Measurements from ENCODE around the gene C6orf120. TPM values are rescaled to one million over a fixed set of nuclear protein-coding genes. Genes with fewer than 3 reads are reported as not detected.
A peak's percentile ranks its signal among the peaks of the same experiment; 100 is the strongest.

C6orf120 gene
- total and polyA plus RNA-seq, 9 of the 15 experiments (the other 6 are each of a cell fraction or from before 2014, with no cell fraction given) = 7.7 to 44.9 (median 34.8) TPM

DNA sequence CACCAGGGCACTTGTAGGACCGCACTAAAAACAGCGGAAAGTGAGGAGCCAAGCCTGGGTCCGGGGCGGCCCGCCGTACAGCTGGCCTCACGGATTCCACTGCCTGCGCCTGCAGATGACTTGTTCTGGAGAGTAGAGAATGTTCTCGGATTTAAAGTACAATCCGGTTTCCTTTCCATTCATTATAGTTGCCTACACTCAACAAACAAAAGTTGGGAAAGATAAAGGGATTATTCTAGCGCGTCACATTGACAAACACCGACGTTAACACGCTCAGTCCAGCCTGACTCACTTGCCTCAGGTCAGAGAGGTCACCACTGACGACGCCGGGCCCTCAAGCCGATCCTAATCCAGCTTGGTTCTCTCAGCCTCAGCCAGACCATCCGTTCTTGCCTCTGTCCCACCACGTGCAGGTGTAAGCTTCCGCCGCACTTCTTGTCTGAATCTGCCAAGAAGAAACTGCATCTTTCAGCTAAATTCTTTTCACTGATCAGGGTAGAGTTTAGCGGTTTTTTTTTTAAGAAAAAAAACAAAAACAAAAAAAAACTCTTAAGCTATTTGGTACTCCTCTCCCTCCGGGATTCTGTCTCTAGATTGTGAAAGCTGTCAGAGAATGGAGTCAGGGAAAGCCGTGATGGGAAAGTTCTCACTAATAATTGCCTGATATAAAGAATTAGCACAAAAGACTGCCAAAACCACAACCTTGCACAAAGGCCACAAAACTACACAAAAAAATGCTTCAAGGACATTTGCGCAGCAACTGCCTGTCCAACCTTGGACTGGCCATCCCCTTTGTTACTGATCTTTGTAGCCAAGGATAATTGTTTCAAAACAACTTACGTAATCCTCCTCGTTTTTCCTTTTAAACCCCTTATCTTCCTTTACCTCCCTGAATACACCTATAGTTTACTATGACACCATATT, 23.5 kb downstream of the C6orf120 start (continued):
- TF ChIP-seq HBP1 (CRISPR knock-in tag; IDR thresholded peaks at IDR 0.05) (no peak), GATA2 (CRISPR knock-in tag; IDR thresholded peaks at IDR 0.05) (peak; percentile 35; the same call in 1 of the 2 replicates), ZNF347 (CRISPR knock-in tag; IDR thresholded peaks at IDR 0.05; ENCODE audit: low read depth) (no peak), SIN3A (IDR thresholded peaks at IDR 0.05; ENCODE audit: borderline replicate concordance in 2 of 2, control insufficient read depth in 1 of 2, low read depth in 2 of 2, low read length in 2 of 2) (no peak), ZNF124 (CRISPR knock-in tag; IDR thresholded peaks at IDR 0.05) (no peak), RBM15 (IDR thresholded peaks at IDR 0.05; ENCODE audit: insufficient read depth, low read length) (no peak), SAP30 (IDR thresholded peaks at IDR 0.05; ENCODE audit: borderline replicate concordance, insufficient read depth, low read depth, low read length, poor library complexity, severe bottlenecking) (no peak), SREBF2 (CRISPR knock-in tag; IDR thresholded peaks at IDR 0.05) (no peak), SIX5 (IDR thresholded peaks at IDR 0.05; ENCODE audit: borderline replicate concordance in 1 of 2, insufficient read depth in 1 of 2, low read depth in 1 of 2, low read length in 2 of 2) (no peak), ZNF282 (CRISPR knock-in tag; IDR thresholded peaks at IDR 0.05) (no peak), ZNF408 (CRISPR knock-in tag; IDR thresholded peaks at IDR 0.05; ENCODE audit: low read depth) (no peak), NR2F6 (CRISPR knock-in tag; IDR thresholded peaks at IDR 0.05) (no peak), HDAC8 (tag; IDR thresholded peaks at IDR 0.05) (peak; percentile 9; the same call in 1 of the 2 replicates), ZNF253 (CRISPR knock-in tag; conservative IDR thresholded peaks at IDR 0.05) (no peak), STAT5A (IDR thresholded peaks at IDR 0.05; ENCODE audit: borderline replicate concordance, low read length) (no peak)
- TF ChIP-seq, protein P1, sequence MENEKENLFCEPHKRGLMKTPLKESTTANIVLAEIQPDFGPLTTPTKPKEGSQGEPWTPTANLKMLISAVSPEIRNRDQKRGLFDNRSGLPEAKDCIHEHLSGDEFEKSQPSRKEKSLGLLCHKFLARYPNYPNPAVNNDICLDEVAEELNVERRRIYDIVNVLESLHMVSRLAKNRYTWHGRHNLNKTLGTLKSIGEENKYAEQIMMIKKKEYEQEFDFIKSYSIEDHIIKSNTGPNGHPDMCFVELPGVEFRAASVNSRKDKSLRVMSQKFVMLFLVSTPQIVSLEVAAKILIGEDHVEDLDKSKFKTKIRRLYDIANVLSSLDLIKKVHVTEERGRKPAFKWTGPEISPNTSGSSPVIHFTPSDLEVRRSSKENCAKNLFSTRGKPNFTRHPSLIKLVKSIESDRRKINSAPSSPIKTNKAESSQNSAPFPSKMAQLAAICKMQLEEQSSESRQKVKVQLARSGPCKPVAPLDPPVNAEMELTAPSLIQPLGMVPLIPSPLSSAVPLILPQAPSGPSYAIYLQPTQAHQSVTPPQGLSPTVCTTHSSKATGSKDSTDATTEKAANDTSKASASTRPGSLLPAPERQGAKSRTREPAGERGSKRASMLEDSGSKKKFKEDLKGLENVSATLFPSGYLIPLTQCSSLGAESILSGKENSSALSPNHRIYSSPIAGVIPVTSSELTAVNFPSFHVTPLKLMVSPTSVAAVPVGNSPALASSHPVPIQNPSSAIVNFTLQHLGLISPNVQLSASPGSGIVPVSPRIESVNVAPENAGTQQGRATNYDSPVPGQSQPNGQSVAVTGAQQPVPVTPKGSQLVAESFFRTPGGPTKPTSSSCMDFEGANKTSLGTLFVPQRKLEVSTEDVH (IDR thresholded peaks at IDR 0.05; ENCODE audit: low read depth, partially characterized antibody) = no peak
- TF ChIP-seq, protein P2, sequence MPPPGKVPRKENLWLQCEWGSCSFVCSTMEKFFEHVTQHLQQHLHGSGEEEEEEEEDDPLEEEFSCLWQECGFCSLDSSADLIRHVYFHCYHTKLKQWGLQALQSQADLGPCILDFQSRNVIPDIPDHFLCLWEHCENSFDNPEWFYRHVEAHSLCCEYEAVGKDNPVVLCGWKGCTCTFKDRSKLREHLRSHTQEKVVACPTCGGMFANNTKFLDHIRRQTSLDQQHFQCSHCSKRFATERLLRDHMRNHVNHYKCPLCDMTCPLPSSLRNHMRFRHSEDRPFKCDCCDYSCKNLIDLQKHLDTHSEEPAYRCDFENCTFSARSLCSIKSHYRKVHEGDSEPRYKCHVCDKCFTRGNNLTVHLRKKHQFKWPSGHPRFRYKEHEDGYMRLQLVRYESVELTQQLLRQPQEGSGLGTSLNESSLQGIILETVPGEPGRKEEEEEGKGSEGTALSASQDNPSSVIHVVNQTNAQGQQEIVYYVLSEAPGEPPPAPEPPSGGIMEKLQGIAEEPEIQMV (tag; conservative IDR thresholded peaks at IDR 0.05; ENCODE audit: low read depth) = no peak
- TF ChIP-seq, protein P3, sequence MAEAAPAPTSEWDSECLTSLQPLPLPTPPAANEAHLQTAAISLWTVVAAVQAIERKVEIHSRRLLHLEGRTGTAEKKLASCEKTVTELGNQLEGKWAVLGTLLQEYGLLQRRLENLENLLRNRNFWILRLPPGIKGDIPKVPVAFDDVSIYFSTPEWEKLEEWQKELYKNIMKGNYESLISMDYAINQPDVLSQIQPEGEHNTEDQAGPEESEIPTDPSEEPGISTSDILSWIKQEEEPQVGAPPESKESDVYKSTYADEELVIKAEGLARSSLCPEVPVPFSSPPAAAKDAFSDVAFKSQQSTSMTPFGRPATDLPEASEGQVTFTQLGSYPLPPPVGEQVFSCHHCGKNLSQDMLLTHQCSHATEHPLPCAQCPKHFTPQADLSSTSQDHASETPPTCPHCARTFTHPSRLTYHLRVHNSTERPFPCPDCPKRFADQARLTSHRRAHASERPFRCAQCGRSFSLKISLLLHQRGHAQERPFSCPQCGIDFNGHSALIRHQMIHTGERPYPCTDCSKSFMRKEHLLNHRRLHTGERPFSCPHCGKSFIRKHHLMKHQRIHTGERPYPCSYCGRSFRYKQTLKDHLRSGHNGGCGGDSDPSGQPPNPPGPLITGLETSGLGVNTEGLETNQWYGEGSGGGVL (CRISPR knock-in tag; IDR thresholded peaks at IDR 0.05) = no peak

Measured in K562 (cell line).